Ascending aorta (tissue), 2 donors: ENCODE data around the gene MMS22L. TPM values are rescaled to one million over a fixed set of nuclear protein-coding genes. Genes with fewer than 3 reads are reported as not detected.

Experiments
- DNase-seq, 2 donors: peaks; one replicate each; pipeline ENCODE4 v3.0.0-alpha.2; 2019; ENCODE audit warnings: low spot score in 2 of 2
- H3K27ac ChIP-seq, 2 donors: fragments of 200-600 bp; sonication (generic); one replicate each; pipeline ENCODE4 v1.5.1; 2016 to 2017; ENCODE audit warnings: mild to moderate bottlenecking in 1 of 2
- H3K27me3 ChIP-seq: fragments of 200-600 bp; sonication (generic); one replicate; pipeline ENCODE4 v1.5.1; 2017
- H3K36me3 ChIP-seq, 2 donors: fragments of 200-600 bp; sonication (generic); one replicate each; pipeline ENCODE4 v1.5.1; 2016
- H3K4me1 ChIP-seq, 2 donors: fragments of 200-600 bp; sonication (generic); one replicate each; pipeline ENCODE4 v1.5.1; 2016 to 2017; ENCODE audit warnings: mild to moderate bottlenecking in 1 of 2
- H3K4me3 ChIP-seq, 2 donors: fragments of 200-600 bp; sonication (generic); one replicate each; pipeline ENCODE4 v1.5.1; 2016 to 2017; ENCODE audit warnings: mild to moderate bottlenecking in 1 of 2
- H3K9me3 ChIP-seq, 2 donors: fragments of 200-600 bp; sonication (generic); one replicate each; pipeline ENCODE4 v1.5.1; 2016
- CTCF ChIP-seq, 3 experiments: fragments of 200-600 bp in 2 of 3; fragments of 450-650 bp in 1 of 3; sonication (generic) in 2 of 3; IDR thresholded peaks; one replicate each; pipeline ENCODE4 v1.5.1; 2016 to 2019; ENCODE audit warnings: antibody characterized with exemption in 3 of 3, mild to moderate bottlenecking in 1 of 3, moderate library complexity in 1 of 3
- intact Hi-C: fragments of 100-400 bp; cut with DNase I; formaldehyde crosslinking; loops from one replicate; pipeline ENCODE4 v1.15.1; 2023
- total RNA-seq: library from RNA; depleted of rRNA; stranded (reverse); fragments of >200 nt; gene quantifications from one replicate; pipeline ENCODE4 v1.1.0, GENCODE V29; 2016

MMS22L gene
- total RNA-seq, 1 donor from 2014 or later = 21.9 TPM

- TF ChIP-seq CTCF (IDR thresholded peaks at IDR 0.05) = no peak
- Histone ChIP-seq H3K9me3 (peaks cover 0 to 4% of the 10 kb centered on the region in 2 donors), H3K27me3 (no peaks in the 10 kb centered on the region), H3K27ac (no peak overlapping the region), H3K36me3 (peaks cover 0 to 3% of the 10 kb centered on the region in 2 donors), H3K4me3 (no peak overlapping the region), H3K4me1 (no peaks in the 10 kb centered on the region)
- no peak for DNase-seq
- intact Hi-C loops = no loop called here
These were observed 172.9 kb downstream of the MMS22L start for GRCh38 chr6:97110149-97110548.

GRCh38 chr6:97109444-97109843 is 173.6 kb downstream of the MMS22L start:
- TF ChIP-seq CTCF (IDR thresholded peaks at IDR 0.05) = no peak
- H3K27me3 ChIP-seq = no peaks in the 10 kb centered on the region
- intact Hi-C loops = no loop called here
- no peaks in the 10 kb centered on the region for H3K4me1 ChIP-seq
- H3K36me3 ChIP-seq = peaks cover 0 to 3% of the 10 kb centered on the region in 2 donors
- no peak for DNase-seq
- peaks cover 0 to 4% of the 10 kb centered on the region in 2 donors for H3K9me3 ChIP-seq
- no peak overlapping the region for H3K4me3 ChIP-seq
- no peak overlapping the region for H3K27ac ChIP-seq

- Histone ChIP-seq H3K27me3 (no peaks in the 10 kb centered on the region), H3K27ac (no peak overlapping the region), H3K4me1 (no peaks in the 10 kb centered on the region), H3K36me3 (no peaks in the 10 kb centered on the region), H3K4me3 (no peak overlapping the region), H3K9me3 (no peaks in the 10 kb centered on the region)
- no peak for TF ChIP-seq CTCF (IDR thresholded peaks at IDR 0.05)
- intact Hi-C loops = no loop called here
- no peak for DNase-seq
These were observed 180.7 kb downstream of the MMS22L start for GRCh38 chr6:97102145-97102790.

GRCh38 chr6:97100696-97101095 is 182.3 kb downstream of the MMS22L start:
- H3K27ac ChIP-seq = no peak overlapping the region
- H3K9me3 ChIP-seq = no peaks in the 10 kb centered on the region
- H3K27me3 ChIP-seq = no peaks in the 10 kb centered on the region
- intact Hi-C loops = no loop called here
- no peak overlapping the region for H3K4me3 ChIP-seq
- H3K4me1 ChIP-seq = no peaks in the 10 kb centered on the region
- H3K36me3 ChIP-seq = no peaks in the 10 kb centered on the region
- TF ChIP-seq CTCF (IDR thresholded peaks at IDR 0.05) = no peak
- no peak for DNase-seq

GRCh38 chr6:97097068-97098047 is 185.7 kb downstream of the MMS22L start:
- DNase-seq = no peak
- no peaks in the 10 kb centered on the region for H3K27me3 ChIP-seq
- H3K9me3 ChIP-seq = no peaks in the 10 kb centered on the region
- no peaks in the 10 kb centered on the region for H3K4me1 ChIP-seq
- TF ChIP-seq CTCF (IDR thresholded peaks at IDR 0.05) = no peak
- H3K36me3 ChIP-seq = no peaks in the 10 kb centered on the region
- intact Hi-C loops = no loop called here
- H3K27ac ChIP-seq = no peak overlapping the region
- H3K4me3 ChIP-seq = peak overlapping the region; percentile 27 to 30
